Measurements from ENCODE around the gene DOCK8. TPM values are rescaled to one million over a fixed set of nuclear protein-coding genes. Genes with fewer than 3 reads are reported as not detected.

The DOCK8 gene
- total and polyA plus RNA-seq, 4 experiments from 2014 or later, result 31.0 to 315 (median 200) TPM

- intact Hi-C loops (cut with micrococcal nuclease), result no loop called here
- H3K4me3 ChIP-seq (ENCODE audit: low read length in 2 of 2), result no peak overlapping the region
- no peaks in the 10 kb centered on the region for H3K27me3 ChIP-seq (ENCODE audit: insufficient read depth, low read length)
- peaks cover 23% of the 10 kb centered on the region for H3K4me1 ChIP-seq (ENCODE audit: insufficient read depth, low read length)
- Mint-ChIP-seq H3K4me1 (peaks cover 32 to 62% (median 46%) of the 10 kb centered on the region in 4 donors), H3K36me3 (peaks cover 51 to 83% of the 10 kb centered on the region in 2 donors), H3K9me3 (no peaks in the 10 kb centered on the region), H3K27ac (peak overlapping the region in 6 of 7 donors; percentile 17 to 77 (median 50)), H3K27me3 (no peaks in the 10 kb centered on the region), H3K4me3 (no peak overlapping the region)
- DNase-seq, result no peak
- no peaks in the 10 kb centered on the region for H3K9me3 ChIP-seq (ENCODE audit: control insufficient read depth in 1 of 2, low read length in 2 of 2)
- POLR2A ChIA-PET (ENCODE audit: partially characterized antibody), result no interaction called here
- CTCF ChIA-PET (ENCODE audit: partially characterized antibody), result no interaction called here
- H3K27ac ChIP-seq (ENCODE audit: low read depth, low read length), result no peak overlapping the region
- peaks cover 63% of the 10 kb centered on the region for H3K36me3 ChIP-seq (ENCODE audit: insufficient read depth, low read length)
These were observed 138.4 kb downstream of the DOCK8 start for GRCh38 chr9:353077-353476.

- Mint-ChIP-seq H3K27ac (peak overlapping the region; percentile 0 to 92 (median 59)), H3K27me3 (no peaks in the 10 kb centered on the region), H3K9me3 (no peaks in the 10 kb centered on the region), H3K36me3 (peaks cover 45 to 82% of the 10 kb centered on the region in 2 donors), H3K4me1 (peaks cover 27 to 50% (median 41%) of the 10 kb centered on the region in 4 donors), H3K4me3 (peak overlapping the region in 1 of 8 donors; percentile 40)
- Histone ChIP-seq H3K36me3 (ENCODE audit: insufficient read depth, low read length) (peaks cover 50% of the 10 kb centered on the region), H3K9me3 (ENCODE audit: control insufficient read depth in 1 of 2, low read length in 2 of 2) (no peaks in the 10 kb centered on the region), H3K27ac (ENCODE audit: low read depth, low read length) (no peak overlapping the region), H3K27me3 (ENCODE audit: insufficient read depth, low read length) (no peaks in the 10 kb centered on the region), H3K4me3 (ENCODE audit: low read length in 2 of 2) (no peak overlapping the region), H3K4me1 (ENCODE audit: insufficient read depth, low read length) (peaks cover 21% of the 10 kb centered on the region)
- ChIA-PET POLR2A (ENCODE audit: partially characterized antibody) (no interaction called here), CTCF (ENCODE audit: partially characterized antibody) (no interaction called here)
- no peak for DNase-seq
- intact Hi-C loops (cut with micrococcal nuclease), result no loop called here
These were observed 139.8 kb downstream of the DOCK8 start for GRCh38 chr9:354453-354852.

GRCh38 chr9:357560-357959 lies 142.9 kb downstream of the DOCK8 start:
- Mint-ChIP-seq H3K9me3 (no peaks in the 10 kb centered on the region), H3K4me1 (peaks cover 14 to 25% (median 21%) of the 10 kb centered on the region in 4 donors), H3K27me3 (no peaks in the 10 kb centered on the region), H3K4me3 (no peak overlapping the region), H3K36me3 (peaks cover 43 to 78% of the 10 kb centered on the region in 2 donors), H3K27ac (peak overlapping the region in 4 of 7 donors; percentile 15 to 78 (median 60))
- no peak overlapping the region for H3K27ac ChIP-seq (ENCODE audit: low read depth, low read length)
- no peaks in the 10 kb centered on the region for H3K9me3 ChIP-seq (ENCODE audit: control insufficient read depth in 1 of 2, low read length in 2 of 2)
- ChIA-PET CTCF (ENCODE audit: partially characterized antibody) (no interaction called here), POLR2A (ENCODE audit: partially characterized antibody) (no interaction called here)
- DNase-seq, result no peak
- no peak overlapping the region for H3K4me3 ChIP-seq (ENCODE audit: low read length in 2 of 2)
- H3K4me1 ChIP-seq (ENCODE audit: insufficient read depth, low read length), result no peaks in the 10 kb centered on the region
- no peaks in the 10 kb centered on the region for H3K27me3 ChIP-seq (ENCODE audit: insufficient read depth, low read length)
- H3K36me3 ChIP-seq (ENCODE audit: insufficient read depth, low read length), result peaks cover 44% of the 10 kb centered on the region
- intact Hi-C loops (cut with micrococcal nuclease), result no loop called here

- ChIA-PET POLR2A (ENCODE audit: partially characterized antibody) (no interaction called here), CTCF (ENCODE audit: partially characterized antibody) (no interaction called here)
- peaks cover 59 to 85% of the 10 kb centered on the region in 2 donors for H3K36me3 Mint-ChIP-seq
- Histone ChIP-seq H3K4me1 (ENCODE audit: insufficient read depth, low read length) (no peaks in the 10 kb centered on the region), H3K27me3 (ENCODE audit: insufficient read depth, low read length) (no peaks in the 10 kb centered on the region), H3K27ac (ENCODE audit: low read depth, low read length) (no peak overlapping the region), H3K4me3 (ENCODE audit: low read length in 2 of 2) (no peak overlapping the region), H3K36me3 (ENCODE audit: insufficient read depth, low read length) (peaks cover 41% of the 10 kb centered on the region), H3K9me3 (ENCODE audit: control insufficient read depth in 1 of 2, low read length in 2 of 2) (no peaks in the 10 kb centered on the region)
- DNase-seq, result no peak
- H3K4me3 Mint-ChIP-seq, result no peak overlapping the region
- no peaks in the 10 kb centered on the region for H3K27me3 Mint-ChIP-seq
- intact Hi-C loops (cut with micrococcal nuclease), result no loop called here
- H3K4me1 Mint-ChIP-seq, result peaks cover 4 to 15% (median 6%) of the 10 kb centered on the region in 4 donors
- peak overlapping the region in 5 of 7 donors; percentile 5 to 64 (median 39) for H3K27ac Mint-ChIP-seq
- no peaks in the 10 kb centered on the region for H3K9me3 Mint-ChIP-seq
These were observed 148.1 kb downstream of the DOCK8 start for GRCh38 chr9:362561-363273.

- Mint-ChIP-seq H3K4me1 (peaks cover 4 to 15% (median 6%) of the 10 kb centered on the region in 4 donors), H3K27me3 (no peaks in the 10 kb centered on the region), H3K36me3 (peaks cover 62 to 88% of the 10 kb centered on the region in 2 donors), H3K4me3 (no peak overlapping the region), H3K27ac (no peak overlapping the region), H3K9me3 (no peaks in the 10 kb centered on the region)
- intact Hi-C loops (cut with micrococcal nuclease), result no loop called here
- no peaks in the 10 kb centered on the region for H3K27me3 ChIP-seq (ENCODE audit: insufficient read depth, low read length)
- ChIA-PET POLR2A (ENCODE audit: partially characterized antibody) (no interaction called here), CTCF (ENCODE audit: partially characterized antibody) (no interaction called here)
- no peaks in the 10 kb centered on the region for H3K4me1 ChIP-seq (ENCODE audit: insufficient read depth, low read length)
- no peak for DNase-seq
- H3K36me3 ChIP-seq (ENCODE audit: insufficient read depth, low read length), result peaks cover 46% of the 10 kb centered on the region
- H3K27ac ChIP-seq (ENCODE audit: low read depth, low read length), result no peak overlapping the region
- H3K4me3 ChIP-seq (ENCODE audit: low read length in 2 of 2), result no peak overlapping the region
- H3K9me3 ChIP-seq (ENCODE audit: control insufficient read depth in 1 of 2, low read length in 2 of 2), result no peaks in the 10 kb centered on the region
These were observed 148.6 kb downstream of the DOCK8 start for GRCh38 chr9:363274-363612.

GRCh38 chr9:365436-365835 lies 150.8 kb downstream of the DOCK8 start:
- Histone ChIP-seq H3K4me3 (ENCODE audit: low read length in 2 of 2) (no peak overlapping the region), H3K4me1 (ENCODE audit: insufficient read depth, low read length) (no peaks in the 10 kb centered on the region), H3K27ac (ENCODE audit: low read depth, low read length) (no peak overlapping the region), H3K27me3 (ENCODE audit: insufficient read depth, low read length) (no peaks in the 10 kb centered on the region), H3K36me3 (ENCODE audit: insufficient read depth, low read length) (peaks cover 65% of the 10 kb centered on the region), H3K9me3 (ENCODE audit: control insufficient read depth in 1 of 2, low read length in 2 of 2) (no peaks in the 10 kb centered on the region)
- Mint-ChIP-seq H3K27me3 (no peaks in the 10 kb centered on the region), H3K36me3 (peaks cover 79 to 93% of the 10 kb centered on the region in 2 donors), H3K4me3 (no peak overlapping the region), H3K27ac (peak overlapping the region in 3 of 7 donors; percentile 1 to 82 (median 69)), H3K9me3 (no peaks in the 10 kb centered on the region), H3K4me1 (peaks cover 4 to 6% (median 5%) of the 10 kb centered on the region in 4 donors)
- CTCF ChIA-PET (ENCODE audit: partially characterized antibody), result interaction anchor here (0.6 to 1.3 kb wide), 2 partner anchors 9 to 17 kb away, joined by 3 to 4 read pairs; no protein-coding TSS in a partner anchor
- POLR2A ChIA-PET (ENCODE audit: partially characterized antibody), result interaction anchor here (1.5 kb wide), 1 partner anchor 150 kb away, joined by 3 read pairs; no protein-coding TSS in a partner anchor
- DNase-seq, result no peak
- intact Hi-C loops (cut with micrococcal nuclease), result no loop called here

GRCh38 chr9:366620-367019 lies 152.0 kb downstream of the DOCK8 start:
- peaks cover 4 to 6% (median 5%) of the 10 kb centered on the region in 4 donors for H3K4me1 Mint-ChIP-seq
- H3K27me3 Mint-ChIP-seq, result no peaks in the 10 kb centered on the region
- CTCF ChIA-PET (ENCODE audit: partially characterized antibody), result no interaction called here
- no peaks in the 10 kb centered on the region for H3K9me3 ChIP-seq (ENCODE audit: control insufficient read depth in 1 of 2, low read length in 2 of 2)
- no peaks in the 10 kb centered on the region for H3K9me3 Mint-ChIP-seq
- DNase-seq, result no peak
- H3K4me1 ChIP-seq (ENCODE audit: insufficient read depth, low read length), result no peaks in the 10 kb centered on the region
- POLR2A ChIA-PET (ENCODE audit: partially characterized antibody), result interaction anchor here (1.5 kb wide), 1 partner anchor 151 kb away, joined by 3 read pairs; no protein-coding TSS in a partner anchor
- H3K4me3 ChIP-seq (ENCODE audit: low read length in 2 of 2), result no peak overlapping the region
- no peak overlapping the region for H3K4me3 Mint-ChIP-seq
- H3K36me3 Mint-ChIP-seq, result peaks cover 79 to 93% of the 10 kb centered on the region in 2 donors
- H3K27ac Mint-ChIP-seq, result peak overlapping the region in 2 of 7 donors; percentile 13 to 54
- peaks cover 66% of the 10 kb centered on the region for H3K36me3 ChIP-seq (ENCODE audit: insufficient read depth, low read length)
- H3K27me3 ChIP-seq (ENCODE audit: insufficient read depth, low read length), result no peaks in the 10 kb centered on the region
- no peak overlapping the region for H3K27ac ChIP-seq (ENCODE audit: low read depth, low read length)
- intact Hi-C loops (cut with micrococcal nuclease), result no loop called here

All from CD4-positive, alpha-beta memory T cell (primary cell).